MG63 (cell line): ENCODE results near the gene PEAK1. TPM values are rescaled to one million over a fixed set of nuclear protein-coding genes. Genes with fewer than 3 reads are reported as not detected.

ENCODE experiments used
- DNase-seq: peaks from one replicate; pipeline ENCODE4 v3.0.0-alpha.2; 2020
- H3K27me3 ChIP-seq: fragments of 250-450 bp; sonication (Bioruptor Pico); 2 replicates; pipeline ENCODE4 v1.5.1; 2020; ENCODE audit warnings: mild to moderate bottlenecking, moderate library complexity
- H3K36me3 ChIP-seq: fragments of 250-450 bp; sonication (Bioruptor Pico); 2 replicates; pipeline ENCODE4 v1.5.1; 2020; ENCODE audit warnings: mild to moderate bottlenecking, moderate library complexity
- H3K4me3 ChIP-seq: fragments of 250-450 bp; sonication (Bioruptor Pico); 2 replicates; pipeline ENCODE4 v1.5.1; 2020; ENCODE audit warnings: mild to moderate bottlenecking, moderate library complexity
- H3K9me3 ChIP-seq: fragments of 250-450 bp; sonication (Bioruptor Pico); 2 replicates; pipeline ENCODE4 v1.5.1; 2020; ENCODE audit warnings: mild to moderate bottlenecking, moderate library complexity
- total RNA-seq: library from RNA; depleted of rRNA; stranded (reverse); fragments of >200 nt; shearing (Covaris generic); gene quantifications from 2 replicates; pipeline ENCODE4 v1.2.3, GENCODE V29; 2014; ENCODE audit warnings: low replicate concordance; rRNA removed

Gene PEAK1
- total RNA-seq, result 22.3 and 71.9 TPM in 2 replicates

GRCh38 chr15:77419836-77420609 lies at the start of gene PEAK1:
PEAK1 (minus strand) TSS chr15:77420104; CDS start chr15:77181926, 238,178 bp downstream.
- H3K9me3 ChIP-seq, result no peaks in the 10 kb centered on the region
- H3K36me3 ChIP-seq, result 0 out of 2 replicates have a peak, but pooled peaks cover 1% of the 10 kb centered on the region
- H3K4me3 ChIP-seq, result peak within 1 kb of the TSS; percentile 62
- H3K27me3 ChIP-seq, result no peaks in the 10 kb centered on the region
- peak; percentile 100 for DNase-seq

- peaks cover 34% of the 10 kb centered on the region for H3K36me3 ChIP-seq
- DNase-seq, result no peak
- no peak overlapping the region for H3K4me3 ChIP-seq
- H3K27me3 ChIP-seq, result no peaks in the 10 kb centered on the region
- H3K9me3 ChIP-seq, result no peaks in the 10 kb centered on the region
Observed at GRCh38 chr15:77468896-77469295, 49.0 kb upstream of the PEAK1 start.

- H3K36me3 ChIP-seq, result peaks cover 32% of the 10 kb centered on the region
- no peaks in the 10 kb centered on the region for H3K27me3 ChIP-seq
- no peak for DNase-seq
- H3K4me3 ChIP-seq, result no peak overlapping the region
- no peaks in the 10 kb centered on the region for H3K9me3 ChIP-seq
Observed at GRCh38 chr15:77466521-77466920, 46.6 kb upstream of the PEAK1 start.

GRCh38 chr15:77464129-77464865 lies 44.4 kb upstream of the PEAK1 start:
- Histone ChIP-seq H3K4me3 (no peak overlapping the region), H3K27me3 (no peaks in the 10 kb centered on the region), H3K36me3 (peaks cover 31% of the 10 kb centered on the region), H3K9me3 (no peaks in the 10 kb centered on the region)
- DNase-seq, result no peak

- H3K27me3 ChIP-seq, result no peaks in the 10 kb centered on the region
- no peaks in the 10 kb centered on the region for H3K9me3 ChIP-seq
- peaks cover 31% of the 10 kb centered on the region for H3K36me3 ChIP-seq
- DNase-seq, result no peak
- H3K4me3 ChIP-seq, result no peak overlapping the region
Observed at GRCh38 chr15:77461486-77461885, 41.6 kb upstream of the PEAK1 start.

- no peak for DNase-seq
- H3K36me3 ChIP-seq, result peaks cover 19% of the 10 kb centered on the region
- H3K9me3 ChIP-seq, result no peaks in the 10 kb centered on the region
- no peak overlapping the region for H3K4me3 ChIP-seq
- H3K27me3 ChIP-seq, result no peaks in the 10 kb centered on the region
Observed at GRCh38 chr15:77459031-77459430, 39.1 kb upstream of the PEAK1 start.

- Histone ChIP-seq H3K27me3 (no peaks in the 10 kb centered on the region), H3K9me3 (no peaks in the 10 kb centered on the region), H3K4me3 (no peak overlapping the region), H3K36me3 (peaks cover 12% of the 10 kb centered on the region; the same call in 1 of the 2 replicates)
- no peak for DNase-seq
Observed at GRCh38 chr15:77457905-77458265, 38.0 kb upstream of the PEAK1 start.

GRCh38 chr15:77457191-77457904 lies 37.4 kb upstream of the PEAK1 start:
- peaks cover 12% of the 10 kb centered on the region; the same call in 1 of the 2 replicates for H3K36me3 ChIP-seq
- no peak overlapping the region for H3K4me3 ChIP-seq
- no peaks in the 10 kb centered on the region for H3K27me3 ChIP-seq
- DNase-seq, result no peak
- no peaks in the 10 kb centered on the region for H3K9me3 ChIP-seq

GRCh38 chr15:77456746-77457145 lies 36.8 kb upstream of the PEAK1 start:
- no peaks in the 10 kb centered on the region for H3K9me3 ChIP-seq
- no peak for DNase-seq
- H3K4me3 ChIP-seq, result no peak overlapping the region
- no peaks in the 10 kb centered on the region for H3K27me3 ChIP-seq
- H3K36me3 ChIP-seq, result peaks cover 12% of the 10 kb centered on the region; the same call in 1 of the 2 replicates

- no peak overlapping the region for H3K4me3 ChIP-seq
- no peaks in the 10 kb centered on the region for H3K27me3 ChIP-seq
- DNase-seq, result peak; percentile 15
- H3K36me3 ChIP-seq, result peaks cover 15% of the 10 kb centered on the region; the same call in 1 of the 2 replicates
- no peaks in the 10 kb centered on the region for H3K9me3 ChIP-seq
Observed at GRCh38 chr15:77455696-77456321, 35.9 kb upstream of the PEAK1 start.

- H3K36me3 ChIP-seq, result peaks cover 16% of the 10 kb centered on the region; the same call in 1 of the 2 replicates
- H3K9me3 ChIP-seq, result no peaks in the 10 kb centered on the region
- no peak for DNase-seq
- no peaks in the 10 kb centered on the region for H3K27me3 ChIP-seq
- no peak overlapping the region for H3K4me3 ChIP-seq
Observed at GRCh38 chr15:77454951-77455350, 35.0 kb upstream of the PEAK1 start.

GRCh38 chr15:77454265-77454664 lies 34.4 kb upstream of the PEAK1 start:
- Histone ChIP-seq H3K36me3 (peaks cover 16% of the 10 kb centered on the region; the same call in 1 of the 2 replicates), H3K4me3 (no peak overlapping the region), H3K9me3 (no peaks in the 10 kb centered on the region), H3K27me3 (no peaks in the 10 kb centered on the region)
- no peak for DNase-seq

GRCh38 chr15:77446840-77447390 lies 27.0 kb upstream of the PEAK1 start:
- Histone ChIP-seq H3K27me3 (no peaks in the 10 kb centered on the region), H3K4me3 (no peak overlapping the region), H3K36me3 (peaks cover 8% of the 10 kb centered on the region; the same call in 1 of the 2 replicates), H3K9me3 (no peaks in the 10 kb centered on the region)
- no peak for DNase-seq

GRCh38 chr15:77440378-77440999 lies 20.6 kb upstream of the PEAK1 start:
- no peak for DNase-seq
- H3K4me3 ChIP-seq, result no peak overlapping the region
- no peaks in the 10 kb centered on the region for H3K27me3 ChIP-seq
- no peaks in the 10 kb centered on the region for H3K36me3 ChIP-seq
- H3K9me3 ChIP-seq, result no peaks in the 10 kb centered on the region

GRCh38 chr15:77437264-77437663 lies 17.4 kb upstream of the PEAK1 start:
- no peaks in the 10 kb centered on the region for H3K9me3 ChIP-seq
- H3K4me3 ChIP-seq, result no peak overlapping the region
- no peaks in the 10 kb centered on the region for H3K27me3 ChIP-seq
- H3K36me3 ChIP-seq, result no peaks in the 10 kb centered on the region
- no peak for DNase-seq

- Histone ChIP-seq H3K27me3 (no peaks in the 10 kb centered on the region), H3K9me3 (no peaks in the 10 kb centered on the region), H3K4me3 (no peak overlapping the region), H3K36me3 (no peaks in the 10 kb centered on the region; the same call in 1 of the 2 replicates)
- no peak for DNase-seq
Observed at GRCh38 chr15:77436822-77437221, 16.9 kb upstream of the PEAK1 start.
